Neural cell (in vitro differentiated cells): ENCODE measurements around the gene PHLPP1. TPM values are rescaled to one million over a fixed set of nuclear protein-coding genes. Genes with fewer than 3 reads are reported as not detected.

Experiments
- H2AFZ ChIP-seq: fragments of 200-600, 300-800 bp; sonication (generic), shearing (Covaris generic); 2 replicates; pipeline ENCODE4 v1.6.0; 2014; ENCODE audit warnings: low read depth, mild to moderate bottlenecking, antibody characterized with exemption, low read length, moderate library complexity
- H3F3A ChIP-seq: fragments of 200-600 bp; shearing (Covaris generic); 2 replicates; pipeline ENCODE4 v1.6.1; 2016; ENCODE audit warnings: mild to moderate bottlenecking, moderate library complexity, mixed read lengths, antibody characterized with exemption, low read length; ENCODE audit not compliant: insufficient read depth, poor library complexity, severe bottlenecking
- H3K27ac ChIP-seq: fragments of 200-600, 300-800 bp; sonication (generic), shearing (Covaris generic); 2 replicates; pipeline ENCODE4 v1.5.1; 2014; ENCODE audit warnings: mild to moderate bottlenecking, low read length, moderate library complexity
- H3K27me3 ChIP-seq: fragments of 300-800, 200-600 bp; sonication (generic), shearing (Covaris generic); 2 replicates; pipeline ENCODE4 v1.6.0; 2014; ENCODE audit warnings: mild to moderate bottlenecking, low read depth, low read length, moderate library complexity; ENCODE audit not compliant: insufficient read depth
- H3K36me3 ChIP-seq: fragments of 300-800, 200-600 bp; sonication (generic), shearing (Covaris generic); 2 replicates; pipeline ENCODE4 v1.5.1; 2014; ENCODE audit warnings: mild to moderate bottlenecking, antibody characterized with exemption, low read length, moderate library complexity; ENCODE audit not compliant: insufficient read depth
- H3K4me2 ChIP-seq: fragments of 300-800, 200-600 bp; sonication (generic), shearing (Covaris generic); 2 replicates; pipeline ENCODE4 v1.6.0; 2014; ENCODE audit warnings: mild to moderate bottlenecking, low read length
- H3K4me3 ChIP-seq: fragments of 300-800, 200-600 bp; sonication (generic), shearing (Covaris generic); 2 replicates; pipeline ENCODE4 v1.5.1; 2014; ENCODE audit warnings: mild to moderate bottlenecking, low read length, moderate library complexity
- H3K79me2 ChIP-seq: fragments of 200-600 bp; shearing (Covaris generic); replicated peaks from 2 replicates; pipeline ENCODE4 v1.6.0; 2014; ENCODE audit warnings: mild to moderate bottlenecking, low read length, moderate library complexity; ENCODE audit not compliant: insufficient read depth
- H3K9ac ChIP-seq: fragments of 300-800, 200-600 bp; sonication (generic), shearing (Covaris generic); 2 replicates; pipeline ENCODE4 v1.6.1; 2016; ENCODE audit warnings: mild to moderate bottlenecking, low read length, mixed read lengths
- H3K9me2 ChIP-seq: fragments of 200-600 bp; shearing (Covaris generic); 2 replicates; pipeline ENCODE4 v1.6.1; 2016; ENCODE audit warnings: mild to moderate bottlenecking, low read length, mixed read lengths; ENCODE audit not compliant: insufficient read depth
- H3K9me3 ChIP-seq: fragments of 200-600, 300-800 bp; sonication (generic), shearing (Covaris generic); 2 replicates; pipeline ENCODE4 v1.6.1; 2016; ENCODE audit warnings: mild to moderate bottlenecking, mixed run types, low read length, moderate library complexity, mixed read lengths
- H4K20me1 ChIP-seq: fragments of 200-600 bp; shearing (Covaris generic); 2 replicates; pipeline ENCODE4 v1.6.1; 2016; ENCODE audit warnings: mild to moderate bottlenecking, mixed run types; ENCODE audit not compliant: insufficient read depth
- EP300 ChIP-seq: fragments of 450-650 bp; conservative IDR thresholded peaks from 2 replicates; pipeline ENCODE4 v1.6.1; 2014; ENCODE audit warnings: antibody characterized with exemption, mild to moderate bottlenecking, moderate library complexity; ENCODE audit not compliant: poor library complexity, severe bottlenecking
- EZH2 ChIP-seq: fragments of 200-600, 300-800 bp; shearing (Covaris generic), sonication (generic); IDR thresholded peaks from 2 replicates; pipeline ENCODE4 v1.6.1; 2014; ENCODE audit warnings: antibody characterized with exemption, low read length, borderline replicate concordance, mild to moderate bottlenecking; ENCODE audit not compliant: insufficient read depth, poor library complexity, severe bottlenecking
- MXI1 ChIP-seq: fragments of 450-650 bp; conservative IDR thresholded peaks from 2 replicates; pipeline ENCODE4 v1.6.1; 2014; ENCODE audit warnings: antibody characterized with exemption, mild to moderate bottlenecking; ENCODE audit not compliant: poor library complexity, severe bottlenecking
- POLR2AphosphoS5 ChIP-seq: IDR thresholded peaks from 2 replicates; pipeline ENCODE4 v1.6.1; 2012
- RAD21 ChIP-seq: fragments of 450-650 bp; conservative IDR thresholded peaks from 2 replicates; pipeline ENCODE4 v1.6.1; 2014; ENCODE audit warnings: antibody characterized with exemption, mild to moderate bottlenecking, moderate library complexity
- SMC3 ChIP-seq: fragments of 450-650 bp; conservative IDR thresholded peaks from 2 replicates; pipeline ENCODE4 v1.6.1; 2014; ENCODE audit warnings: antibody characterized with exemption, mild to moderate bottlenecking, moderate library complexity; ENCODE audit not compliant: poor library complexity
- TAF1 ChIP-seq: IDR thresholded peaks from 2 replicates; pipeline ENCODE4 v1.6.1; 2012; ENCODE audit warnings: low read depth
- polyA plus RNA-seq: library from polyadenylated mRNA; depleted of rRNA; stranded (reverse); fragments of >200 nt; gene quantifications from 2 replicates; pipeline ENCODE4 v1.2.3, GENCODE V29; 2014
- TF ChIP-seq, protein P1 (sequence below): fragments of 450-650 bp; IDR thresholded peaks from 2 replicates; pipeline ENCODE4 v1.5.1; 2014; ENCODE audit warnings: antibody characterized with exemption, mild to moderate bottlenecking, moderate library complexity; ENCODE audit not compliant: poor library complexity, severe bottlenecking
- TF ChIP-seq, protein P2 (sequence below): IDR thresholded peaks from 2 replicates; pipeline ENCODE4 v1.6.1; 2012; ENCODE audit warnings: borderline replicate concordance

PHLPP1 gene
- polyA plus RNA-seq, 1 donor from 2014 or later = 4.5 TPM

DNA sequence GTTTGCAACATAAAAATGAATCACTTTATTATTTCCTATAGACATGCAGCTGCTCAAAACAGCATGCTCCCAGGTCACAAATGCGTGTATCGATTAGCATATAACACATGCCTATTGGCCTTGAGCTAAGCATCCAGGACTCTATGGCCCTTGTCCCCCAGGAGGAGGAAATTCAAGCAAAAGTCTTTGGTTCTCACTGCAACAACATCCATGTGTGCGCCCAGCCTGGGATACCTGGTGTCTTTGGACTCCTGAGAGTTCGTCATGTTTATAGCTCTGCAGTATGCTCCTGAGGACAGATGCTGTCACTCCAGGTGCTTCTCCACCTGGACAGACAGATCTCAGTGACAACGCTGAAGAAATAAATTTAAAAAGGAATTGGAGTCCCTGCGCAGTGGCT is 284.6 kb downstream of the PHLPP1 start:
- Histone ChIP-seq H3K27ac (no peak overlapping the region), H3F3A (no peaks in the 10 kb centered on the region), H3K9me3 (no peaks in the 10 kb centered on the region), H3K4me2 (no peak overlapping the region), H3K27me3 (no peaks in the 10 kb centered on the region), H3K9me2 (no peaks in the 10 kb centered on the region), H3K4me3 (no peak overlapping the region), H3K79me2 (no peaks in the 10 kb centered on the region), H4K20me1 (no peaks in the 10 kb centered on the region), H2AFZ (no peak overlapping the region), H3K9ac (no peak overlapping the region), H3K36me3 (no peaks in the 10 kb centered on the region)
- TF ChIP-seq POLR2AphosphoS5 (no peak), MXI1 (no peak), TAF1 (no peak), EP300 (no peak), RAD21 (no peak), SMC3 (no peak), EZH2 (no peak)
- TF ChIP-seq, protein P1, sequence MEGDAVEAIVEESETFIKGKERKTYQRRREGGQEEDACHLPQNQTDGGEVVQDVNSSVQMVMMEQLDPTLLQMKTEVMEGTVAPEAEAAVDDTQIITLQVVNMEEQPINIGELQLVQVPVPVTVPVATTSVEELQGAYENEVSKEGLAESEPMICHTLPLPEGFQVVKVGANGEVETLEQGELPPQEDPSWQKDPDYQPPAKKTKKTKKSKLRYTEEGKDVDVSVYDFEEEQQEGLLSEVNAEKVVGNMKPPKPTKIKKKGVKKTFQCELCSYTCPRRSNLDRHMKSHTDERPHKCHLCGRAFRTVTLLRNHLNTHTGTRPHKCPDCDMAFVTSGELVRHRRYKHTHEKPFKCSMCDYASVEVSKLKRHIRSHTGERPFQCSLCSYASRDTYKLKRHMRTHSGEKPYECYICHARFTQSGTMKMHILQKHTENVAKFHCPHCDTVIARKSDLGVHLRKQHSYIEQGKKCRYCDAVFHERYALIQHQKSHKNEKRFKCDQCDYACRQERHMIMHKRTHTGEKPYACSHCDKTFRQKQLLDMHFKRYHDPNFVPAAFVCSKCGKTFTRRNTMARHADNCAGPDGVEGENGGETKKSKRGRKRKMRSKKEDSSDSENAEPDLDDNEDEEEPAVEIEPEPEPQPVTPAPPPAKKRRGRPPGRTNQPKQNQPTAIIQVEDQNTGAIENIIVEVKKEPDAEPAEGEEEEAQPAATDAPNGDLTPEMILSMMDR = no peak

DNA sequence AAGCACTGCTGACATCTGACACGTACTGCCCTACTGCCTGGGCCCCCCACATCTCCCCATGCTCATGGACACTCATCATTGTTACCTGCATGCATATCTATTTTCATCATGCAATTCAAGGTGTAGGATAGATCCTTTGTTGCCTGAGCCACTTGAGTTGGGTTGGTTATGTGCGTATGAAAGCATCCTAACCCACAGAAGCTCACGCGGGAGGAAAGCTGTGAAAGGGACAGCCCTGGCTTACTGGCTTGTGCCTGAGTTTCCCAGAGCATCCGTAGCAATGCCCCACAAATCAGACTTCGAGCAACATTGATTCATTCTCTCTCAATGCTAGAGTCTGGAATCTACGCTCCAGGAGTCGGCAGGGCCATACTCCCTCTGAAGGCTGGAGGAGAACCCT is 285.5 kb downstream of the PHLPP1 start:
- Histone ChIP-seq H3K4me2 (no peak overlapping the region), H3K9me3 (no peaks in the 10 kb centered on the region), H3K36me3 (no peaks in the 10 kb centered on the region), H3K4me3 (no peak overlapping the region), H3K9ac (no peak overlapping the region), H3K9me2 (no peaks in the 10 kb centered on the region), H3F3A (no peaks in the 10 kb centered on the region), H3K79me2 (no peaks in the 10 kb centered on the region), H3K27ac (no peak overlapping the region), H3K27me3 (no peaks in the 10 kb centered on the region), H2AFZ (no peak overlapping the region), H4K20me1 (no peaks in the 10 kb centered on the region)
- TF ChIP-seq EZH2 (no peak), MXI1 (no peak)

DNA sequence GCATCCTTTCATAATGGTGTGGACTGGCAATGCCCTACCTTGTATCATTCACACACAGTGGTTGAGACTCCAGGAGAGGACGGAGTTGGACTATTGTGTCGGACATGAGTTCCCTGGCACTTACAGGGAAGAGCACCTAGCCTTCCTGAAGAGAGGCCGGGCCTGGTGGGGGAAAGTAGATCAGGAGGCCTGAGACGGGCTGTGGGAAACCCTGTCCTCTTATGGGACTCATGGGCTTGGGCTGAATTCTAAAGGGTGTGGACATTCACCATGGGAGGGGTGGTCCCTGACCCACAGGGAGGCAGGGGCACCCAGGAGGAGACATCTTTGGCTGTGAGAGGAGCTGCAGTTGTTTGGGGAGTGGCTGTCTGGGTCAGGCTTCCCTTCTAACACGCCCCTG is 286.5 kb downstream of the PHLPP1 start:
- Histone ChIP-seq H3K27ac (no peak overlapping the region), H3K9me2 (no peaks in the 10 kb centered on the region), H3K4me2 (no peak overlapping the region), H3K9me3 (no peaks in the 10 kb centered on the region), H3K9ac (no peak overlapping the region), H3F3A (no peaks in the 10 kb centered on the region), H3K36me3 (no peaks in the 10 kb centered on the region), H3K27me3 (no peaks in the 10 kb centered on the region), H3K79me2 (no peaks in the 10 kb centered on the region), H3K4me3 (no peak overlapping the region), H4K20me1 (no peaks in the 10 kb centered on the region), H2AFZ (no peak overlapping the region)
- no peak for TF ChIP-seq RAD21
- TF ChIP-seq MXI1 = no peak

DNA sequence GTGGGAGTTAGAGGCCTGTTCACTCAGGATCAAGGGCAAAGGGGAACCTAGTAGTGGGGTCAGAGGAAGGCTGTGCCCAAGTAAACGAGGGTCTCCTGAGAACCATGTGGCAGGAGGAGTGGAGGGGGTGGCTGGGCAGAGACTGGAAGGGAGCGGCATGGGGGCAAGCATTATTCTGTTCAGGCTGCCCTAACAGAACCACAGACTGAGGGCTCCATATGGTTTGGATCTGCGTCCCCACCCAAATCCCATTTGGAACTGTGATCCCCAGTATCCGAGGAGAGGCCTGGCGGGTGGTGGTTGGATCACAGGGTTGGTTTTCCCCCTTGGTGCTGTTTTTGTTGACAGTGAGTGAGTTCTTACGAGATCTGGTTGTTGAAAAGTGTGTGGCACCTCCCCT is 287.0 kb downstream of the PHLPP1 start:
- TF ChIP-seq, protein P2, sequence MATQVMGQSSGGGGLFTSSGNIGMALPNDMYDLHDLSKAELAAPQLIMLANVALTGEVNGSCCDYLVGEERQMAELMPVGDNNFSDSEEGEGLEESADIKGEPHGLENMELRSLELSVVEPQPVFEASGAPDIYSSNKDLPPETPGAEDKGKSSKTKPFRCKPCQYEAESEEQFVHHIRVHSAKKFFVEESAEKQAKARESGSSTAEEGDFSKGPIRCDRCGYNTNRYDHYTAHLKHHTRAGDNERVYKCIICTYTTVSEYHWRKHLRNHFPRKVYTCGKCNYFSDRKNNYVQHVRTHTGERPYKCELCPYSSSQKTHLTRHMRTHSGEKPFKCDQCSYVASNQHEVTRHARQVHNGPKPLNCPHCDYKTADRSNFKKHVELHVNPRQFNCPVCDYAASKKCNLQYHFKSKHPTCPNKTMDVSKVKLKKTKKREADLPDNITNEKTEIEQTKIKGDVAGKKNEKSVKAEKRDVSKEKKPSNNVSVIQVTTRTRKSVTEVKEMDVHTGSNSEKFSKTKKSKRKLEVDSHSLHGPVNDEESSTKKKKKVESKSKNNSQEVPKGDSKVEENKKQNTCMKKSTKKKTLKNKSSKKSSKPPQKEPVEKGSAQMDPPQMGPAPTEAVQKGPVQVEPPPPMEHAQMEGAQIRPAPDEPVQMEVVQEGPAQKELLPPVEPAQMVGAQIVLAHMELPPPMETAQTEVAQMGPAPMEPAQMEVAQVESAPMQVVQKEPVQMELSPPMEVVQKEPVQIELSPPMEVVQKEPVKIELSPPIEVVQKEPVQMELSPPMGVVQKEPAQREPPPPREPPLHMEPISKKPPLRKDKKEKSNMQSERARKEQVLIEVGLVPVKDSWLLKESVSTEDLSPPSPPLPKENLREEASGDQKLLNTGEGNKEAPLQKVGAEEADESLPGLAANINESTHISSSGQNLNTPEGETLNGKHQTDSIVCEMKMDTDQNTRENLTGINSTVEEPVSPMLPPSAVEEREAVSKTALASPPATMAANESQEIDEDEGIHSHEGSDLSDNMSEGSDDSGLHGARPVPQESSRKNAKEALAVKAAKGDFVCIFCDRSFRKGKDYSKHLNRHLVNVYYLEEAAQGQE = no peak
- TF ChIP-seq EZH2 (no peak), RAD21 (no peak), MXI1 (no peak), EP300 (no peak), TAF1 (no peak), POLR2AphosphoS5 (no peak), SMC3 (no peak)
- TF ChIP-seq, protein P1 = no peak
- no peaks in the 10 kb centered on the region for H3K27me3 ChIP-seq
- H3K9me2 ChIP-seq = no peaks in the 10 kb centered on the region
- no peak overlapping the region for H3K4me2 ChIP-seq
- no peak overlapping the region for H3K27ac ChIP-seq
- H3K4me3 ChIP-seq = no peak overlapping the region
- no peaks in the 10 kb centered on the region for H3K36me3 ChIP-seq
- no peaks in the 10 kb centered on the region for H3K79me2 ChIP-seq
- no peaks in the 10 kb centered on the region for H3K9me3 ChIP-seq
- H4K20me1 ChIP-seq = no peaks in the 10 kb centered on the region
- H2AFZ ChIP-seq = no peak overlapping the region
- H3F3A ChIP-seq = no peaks in the 10 kb centered on the region
- no peak overlapping the region for H3K9ac ChIP-seq
